GM18520 (cell line): ENCODE measurements around the gene RGS7.
"Not testable (repeated sequence)": the region's sequence is repeated elsewhere in the genome, so short reads cannot be mapped to it uniquely, and the experiment has no call there.

ENCODE experiments used
- ATAC-seq: cut with Tn5 transposase; IDR thresholded peaks from one replicate; pipeline ENCODE4 v1.9.1; 2021; ENCODE audit not compliant: unreplicated experiment

Gene RGS7

GRCh38 chr1:240999826-241000225 is 357.2 kb downstream of the RGS7 start:
- no peak for ATAC-seq

GRCh38 chr1:240998441-240999015 is 358.5 kb downstream of the RGS7 start:
- no peak for ATAC-seq

- no peak for ATAC-seq
Observed at GRCh38 chr1:240998024-240998423, 359.0 kb downstream of the RGS7 start.

- ATAC-seq, result no peak
Observed at GRCh38 chr1:240993004-240993403, 364.0 kb downstream of the RGS7 start.

GRCh38 chr1:240991230-240991629 is 365.8 kb downstream of the RGS7 start:
- no peak for ATAC-seq

- no peak for ATAC-seq
Observed at GRCh38 chr1:240987928-240988327, 369.1 kb downstream of the RGS7 start.

- no peak for ATAC-seq
Observed at GRCh38 chr1:240985081-240985480, 371.9 kb downstream of the RGS7 start.

GRCh38 chr1:240980342-240980741 is 376.7 kb downstream of the RGS7 start:
- no peak for ATAC-seq

- ATAC-seq, result no peak
Observed at GRCh38 chr1:240976685-240977084, 380.3 kb downstream of the RGS7 start.

- no peak for ATAC-seq
Observed at GRCh38 chr1:240973875-240974274, 383.1 kb downstream of the RGS7 start.

GRCh38 chr1:240972059-240972458 is 384.9 kb downstream of the RGS7 start:
- ATAC-seq, result not testable (repeated sequence)

GRCh38 chr1:240970253-240970652 is 386.8 kb downstream of the RGS7 start:
- ATAC-seq, result no peak

- no peak for ATAC-seq
Observed at GRCh38 chr1:240968864-240969263, 388.1 kb downstream of the RGS7 start.

GRCh38 chr1:240967070-240967724 is 389.8 kb downstream of the RGS7 start:
- no peak for ATAC-seq

- ATAC-seq, result no peak
Observed at GRCh38 chr1:240965581-240966091, 391.4 kb downstream of the RGS7 start.

- ATAC-seq, result no peak
Observed at GRCh38 chr1:240962086-240962485, 394.9 kb downstream of the RGS7 start.

GRCh38 chr1:240956424-240956823 is 400.6 kb downstream of the RGS7 start:
- no peak for ATAC-seq

- no peak for ATAC-seq
Observed at GRCh38 chr1:240956020-240956419, 401.0 kb downstream of the RGS7 start.

- no peak for ATAC-seq
Observed at GRCh38 chr1:240947438-240948224, 409.4 kb downstream of the RGS7 start.

- ATAC-seq, result no peak
Observed at GRCh38 chr1:240946926-240947325, 410.1 kb downstream of the RGS7 start.

GRCh38 chr1:240942901-240943300 is 414.1 kb downstream of the RGS7 start:
- no peak for ATAC-seq
